Nephron progenitor cell (in vitro differentiated cells): ENCODE measurements around the gene COLQ.
"Not testable (repeated sequence)": the region's sequence is repeated elsewhere in the genome, so short reads cannot be mapped to it uniquely, and the experiment has no call there.

Experiments used
- DNase-seq: peaks from one replicate; pipeline ENCODE4 v3.0.0; 2021
- H3K27ac Mint-ChIP-seq: 2 replicates; pipeline ENCODE4 v1.8.0; 2021; ENCODE audit warnings: mild to moderate bottlenecking, moderate library complexity, mixed read lengths
- H3K27me3 Mint-ChIP-seq: 2 replicates; pipeline ENCODE4 v1.8.0; 2021; ENCODE audit warnings: mild to moderate bottlenecking, low read depth, mixed read lengths; ENCODE audit not compliant: poor library complexity
- H3K36me3 Mint-ChIP-seq: 2 replicates; pipeline ENCODE4 v1.8.0; 2021; ENCODE audit warnings: low read depth, mixed read lengths
- H3K4me1 Mint-ChIP-seq: 2 replicates; pipeline ENCODE4 v1.8.0; 2021; ENCODE audit warnings: mixed read lengths
- H3K4me3 Mint-ChIP-seq: 2 replicates; pipeline ENCODE4 v1.8.0; 2021; ENCODE audit warnings: mild to moderate bottlenecking, moderate library complexity, mixed read lengths
- H3K9me3 Mint-ChIP-seq: 2 replicates; pipeline ENCODE4 v1.8.0; 2021; ENCODE audit warnings: mild to moderate bottlenecking, moderate library complexity, mixed read lengths
- TF ChIP-seq, protein P1 (sequence below): fragments of 200-600 bp; sonication (generic); IDR thresholded peaks from 2 replicates; pipeline ENCODE4 v1.5.0; 2021; ENCODE audit warnings: antibody characterized with exemption

The COLQ gene

DNA sequence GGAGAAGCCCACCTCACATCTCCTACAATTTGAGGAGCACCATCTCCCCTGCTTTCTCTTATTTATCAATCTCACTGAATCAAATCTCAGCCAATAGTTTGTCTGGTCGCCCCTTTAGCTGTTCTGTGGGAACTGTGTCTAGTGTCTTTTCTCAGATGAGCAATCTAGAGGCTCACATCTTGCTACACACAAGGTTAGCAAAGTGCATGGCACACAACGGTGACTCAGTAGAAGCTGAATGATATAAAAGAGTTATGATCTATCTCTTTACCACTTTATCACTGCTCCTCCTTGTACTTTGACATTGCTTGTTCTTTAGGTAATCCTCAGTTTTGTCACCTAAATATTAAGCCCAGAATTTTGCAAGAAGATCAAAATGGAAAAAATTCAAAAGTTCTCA, 16.8 kb upstream of the COLQ start:
- H3K4me1 Mint-ChIP-seq: peaks cover 4% of the 10 kb centered on the region
- H3K36me3 Mint-ChIP-seq: peaks cover 14% of the 10 kb centered on the region
- peaks cover 4% of the 10 kb centered on the region for H3K27me3 Mint-ChIP-seq
- no peak overlapping the region for H3K27ac Mint-ChIP-seq
- TF ChIP-seq, protein P1, sequence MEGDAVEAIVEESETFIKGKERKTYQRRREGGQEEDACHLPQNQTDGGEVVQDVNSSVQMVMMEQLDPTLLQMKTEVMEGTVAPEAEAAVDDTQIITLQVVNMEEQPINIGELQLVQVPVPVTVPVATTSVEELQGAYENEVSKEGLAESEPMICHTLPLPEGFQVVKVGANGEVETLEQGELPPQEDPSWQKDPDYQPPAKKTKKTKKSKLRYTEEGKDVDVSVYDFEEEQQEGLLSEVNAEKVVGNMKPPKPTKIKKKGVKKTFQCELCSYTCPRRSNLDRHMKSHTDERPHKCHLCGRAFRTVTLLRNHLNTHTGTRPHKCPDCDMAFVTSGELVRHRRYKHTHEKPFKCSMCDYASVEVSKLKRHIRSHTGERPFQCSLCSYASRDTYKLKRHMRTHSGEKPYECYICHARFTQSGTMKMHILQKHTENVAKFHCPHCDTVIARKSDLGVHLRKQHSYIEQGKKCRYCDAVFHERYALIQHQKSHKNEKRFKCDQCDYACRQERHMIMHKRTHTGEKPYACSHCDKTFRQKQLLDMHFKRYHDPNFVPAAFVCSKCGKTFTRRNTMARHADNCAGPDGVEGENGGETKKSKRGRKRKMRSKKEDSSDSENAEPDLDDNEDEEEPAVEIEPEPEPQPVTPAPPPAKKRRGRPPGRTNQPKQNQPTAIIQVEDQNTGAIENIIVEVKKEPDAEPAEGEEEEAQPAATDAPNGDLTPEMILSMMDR: no peak
- H3K9me3 Mint-ChIP-seq: no peaks in the 10 kb centered on the region
- DNase-seq: no peak
- no peak overlapping the region for H3K4me3 Mint-ChIP-seq

DNA sequence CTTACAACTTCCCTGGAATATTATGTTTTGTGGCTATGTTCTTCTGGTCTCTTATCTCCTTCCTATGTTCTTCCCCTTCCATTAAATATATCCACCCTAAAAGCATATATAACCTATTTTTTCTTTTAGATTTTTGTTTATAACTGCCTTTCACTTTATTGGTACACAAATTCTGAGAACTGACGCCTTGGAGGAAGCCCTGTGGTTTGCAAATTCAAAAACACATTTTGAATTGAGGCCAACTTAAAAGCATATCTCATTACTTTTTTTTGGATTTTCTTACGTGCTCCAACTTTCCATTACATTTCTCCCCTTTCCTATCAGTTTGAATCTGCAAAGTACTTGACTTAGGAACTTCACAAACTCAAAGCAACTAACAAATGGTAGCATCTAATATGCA, 15.3 kb upstream of the COLQ start:
- H3K27ac Mint-ChIP-seq: no peak overlapping the region
- TF ChIP-seq, protein P1: no peak
- no peaks in the 10 kb centered on the region for H3K9me3 Mint-ChIP-seq
- H3K4me3 Mint-ChIP-seq: no peak overlapping the region
- no peak for DNase-seq
- H3K4me1 Mint-ChIP-seq: peaks cover 4% of the 10 kb centered on the region
- peaks cover 8% of the 10 kb centered on the region for H3K27me3 Mint-ChIP-seq
- peaks cover 19% of the 10 kb centered on the region for H3K36me3 Mint-ChIP-seq

DNA sequence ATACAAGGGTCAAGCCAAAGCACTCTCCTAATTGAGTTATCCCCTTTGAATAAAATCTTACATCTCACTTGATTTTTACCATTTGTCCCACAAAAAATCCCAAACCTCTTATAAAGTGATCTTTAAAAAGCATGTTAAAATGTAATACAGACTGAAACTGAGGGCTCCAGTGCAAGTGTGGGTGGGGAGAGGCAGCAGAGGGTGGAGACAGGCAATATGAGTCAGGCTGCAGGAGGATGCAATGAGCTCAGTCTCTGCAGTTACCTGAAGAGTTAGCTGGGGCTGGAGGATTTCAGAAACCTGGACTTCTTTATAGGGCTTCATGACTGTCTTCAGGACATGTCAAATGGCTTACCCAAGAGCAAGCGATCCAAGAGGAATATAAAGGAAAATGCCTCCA, 14.2 kb upstream of the COLQ start:
- peaks cover 8% of the 10 kb centered on the region for H3K27me3 Mint-ChIP-seq
- H3K4me3 Mint-ChIP-seq: no peak overlapping the region
- peaks cover 19% of the 10 kb centered on the region for H3K36me3 Mint-ChIP-seq
- DNase-seq: no peak
- no peaks in the 10 kb centered on the region for H3K9me3 Mint-ChIP-seq
- peaks cover 7% of the 10 kb centered on the region for H3K4me1 Mint-ChIP-seq
- no peak overlapping the region for H3K27ac Mint-ChIP-seq
- TF ChIP-seq, protein P1: no peak

DNA sequence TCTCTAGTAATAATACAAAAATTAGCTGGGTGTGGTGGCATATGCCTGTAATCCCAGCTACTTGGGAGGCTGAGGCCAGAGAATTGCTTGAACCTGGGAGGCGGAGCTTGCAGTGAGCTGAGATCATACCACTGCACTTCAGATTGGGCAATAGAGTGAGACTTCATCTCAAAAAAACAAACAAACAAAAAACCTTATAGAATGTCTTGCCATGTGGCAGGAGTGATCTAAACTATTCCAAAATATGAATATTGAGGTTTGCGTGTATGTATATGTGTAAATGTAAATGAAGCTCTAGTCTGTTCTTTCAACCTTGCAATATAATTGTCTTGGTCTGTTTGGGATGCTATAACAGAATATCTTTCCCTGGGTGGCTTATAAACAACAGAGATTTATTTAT, 11.1 kb upstream of the COLQ start:
- DNase-seq, H3K4me3 Mint-ChIP-seq, H3K9me3 Mint-ChIP-seq, H3K36me3 Mint-ChIP-seq, H3K27me3 Mint-ChIP-seq, H3K27ac Mint-ChIP-seq: not testable (repeated sequence)
- peaks cover 27% of the 10 kb centered on the region for H3K4me1 Mint-ChIP-seq

DNA sequence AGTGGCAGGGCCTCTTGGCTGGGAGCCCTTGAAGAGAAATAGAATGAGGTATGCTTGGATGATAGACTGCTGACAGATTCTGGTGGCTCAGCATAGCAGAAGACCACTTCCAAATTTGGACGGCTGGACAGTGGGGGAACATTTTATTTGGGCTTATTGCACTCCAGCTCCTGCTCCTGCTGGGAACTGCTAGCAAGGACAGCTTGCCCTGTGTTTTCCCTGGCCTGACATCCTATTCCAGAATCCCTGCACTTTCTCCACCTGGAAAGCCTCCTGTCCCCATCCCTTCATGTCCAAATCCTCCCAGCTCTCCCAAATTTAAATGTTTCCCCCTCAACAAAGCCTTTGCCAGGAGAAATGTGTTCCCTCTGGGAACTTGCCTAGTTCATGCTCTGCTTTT, 9.8 kb upstream of the COLQ start:
- TF ChIP-seq, protein P1: no peak
- Mint-ChIP-seq H3K9me3 (no peaks in the 10 kb centered on the region), H3K27me3 (peaks cover 3% of the 10 kb centered on the region), H3K36me3 (peaks cover 8% of the 10 kb centered on the region), H3K4me3 (no peak overlapping the region), H3K4me1 (peaks cover 38% of the 10 kb centered on the region), H3K27ac (peak overlapping the region; percentile 49)
- no peak for DNase-seq

DNA sequence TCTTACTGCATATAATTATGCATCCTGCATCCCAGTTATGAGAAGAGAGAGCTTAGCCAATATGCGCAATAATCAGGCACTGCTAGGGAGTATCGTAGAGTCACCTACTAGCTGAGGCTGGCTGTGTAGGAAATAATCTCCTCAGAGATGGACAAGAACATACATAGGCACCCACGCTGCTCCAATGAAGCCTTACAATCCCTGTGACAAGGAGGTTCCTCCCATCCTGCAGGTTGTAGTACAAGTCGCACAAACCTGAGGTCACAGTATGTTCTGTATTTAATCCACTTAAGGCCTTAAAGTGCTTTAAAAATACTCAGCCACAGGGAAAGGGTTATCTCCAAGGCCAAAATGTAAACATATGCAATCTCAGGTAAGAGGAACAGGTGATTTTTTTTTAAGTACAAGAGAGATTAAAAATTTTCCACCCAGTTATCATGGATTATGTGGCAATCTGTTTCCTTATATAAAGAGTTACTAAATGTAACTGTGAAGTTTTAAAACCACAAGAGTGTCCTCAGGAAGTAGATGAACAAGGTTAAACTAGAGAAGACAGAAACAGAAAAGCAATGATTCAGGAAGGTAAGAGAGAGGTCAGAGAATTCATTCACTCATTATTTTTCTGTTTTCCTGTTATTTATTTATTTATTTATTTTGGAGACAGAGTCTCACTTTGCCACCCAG, 7.5 kb upstream of the COLQ start:
- peaks cover 5% of the 10 kb centered on the region for H3K36me3 Mint-ChIP-seq
- H3K9me3 Mint-ChIP-seq: peaks cover 3% of the 10 kb centered on the region
- no peak overlapping the region for H3K4me3 Mint-ChIP-seq
- H3K4me1 Mint-ChIP-seq: peaks cover 42% of the 10 kb centered on the region
- TF ChIP-seq, protein P1: no peak
- DNase-seq: no peak
- peaks cover 3% of the 10 kb centered on the region for H3K27me3 Mint-ChIP-seq
- no peak overlapping the region for H3K27ac Mint-ChIP-seq
